SK-N-SH (cell line): Measurements from ENCODE around the gene GPNMB.

Experiments used
- CTCF ChIP-seq: fragments of 200-600 bp; sonication (generic); IDR thresholded peaks from 2 replicates; pipeline ENCODE4 v1.6.1; 2017; ENCODE audit warnings: antibody characterized with exemption, mild to moderate bottlenecking, moderate library complexity
- NRF1 ChIP-seq: IDR thresholded peaks from 2 replicates; pipeline ENCODE4 v1.6.1; 2012; ENCODE audit warnings: low read depth, mild to moderate bottlenecking, low read length
- TF ChIP-seq, protein P1 (sequence below): fragments of 150-350 bp; IDR thresholded peaks from 2 replicates; pipeline ENCODE4 v1.6.1; 2017; ENCODE audit warnings: antibody characterized with exemption, low read length, low read depth, borderline replicate concordance

DNA sequence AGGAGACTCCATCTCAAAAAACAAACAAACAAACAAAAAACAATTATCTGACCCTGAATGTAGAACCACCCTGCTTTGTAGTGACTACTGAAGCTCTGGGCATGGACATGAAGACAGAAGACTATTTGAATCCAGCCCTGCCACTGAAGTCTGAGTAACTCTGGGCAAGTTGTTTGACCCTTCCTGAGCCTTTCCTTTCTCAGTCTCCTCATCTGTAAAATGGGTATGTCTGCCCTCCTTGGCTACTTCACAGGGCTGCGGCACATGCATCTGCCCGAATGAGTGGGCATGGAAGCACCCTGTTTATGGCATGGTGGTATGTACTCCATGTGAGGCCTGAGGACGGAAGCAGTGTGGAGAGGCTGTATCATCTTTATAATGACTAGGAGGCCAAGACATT is 30.4 kb downstream of the GPNMB start:
- no peak for TF ChIP-seq CTCF
- TF ChIP-seq, protein P1, sequence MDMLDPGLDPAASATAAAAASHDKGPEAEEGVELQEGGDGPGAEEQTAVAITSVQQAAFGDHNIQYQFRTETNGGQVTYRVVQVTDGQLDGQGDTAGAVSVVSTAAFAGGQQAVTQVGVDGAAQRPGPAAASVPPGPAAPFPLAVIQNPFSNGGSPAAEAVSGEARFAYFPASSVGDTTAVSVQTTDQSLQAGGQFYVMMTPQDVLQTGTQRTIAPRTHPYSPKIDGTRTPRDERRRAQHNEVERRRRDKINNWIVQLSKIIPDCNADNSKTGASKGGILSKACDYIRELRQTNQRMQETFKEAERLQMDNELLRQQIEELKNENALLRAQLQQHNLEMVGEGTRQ: no peak
- no peak for TF ChIP-seq NRF1
